Neural cell (in vitro differentiated cells): ENCODE measurements around the gene RGR. TPM values are rescaled to one million over a fixed set of nuclear protein-coding genes. Genes with fewer than 3 reads are reported as not detected.
"Not testable (repeated sequence)": the region's sequence is repeated elsewhere in the genome, so short reads cannot be mapped to it uniquely, and the experiment has no call there.

Experiments
- H2AFZ ChIP-seq: fragments of 200-600, 300-800 bp; sonication (generic), shearing (Covaris generic); 2 replicates; pipeline ENCODE4 v1.6.0; 2014; ENCODE audit warnings: low read depth, mild to moderate bottlenecking, antibody characterized with exemption, low read length, moderate library complexity
- H3F3A ChIP-seq: fragments of 200-600 bp; shearing (Covaris generic); 2 replicates; pipeline ENCODE4 v1.6.1; 2016; ENCODE audit warnings: mild to moderate bottlenecking, moderate library complexity, mixed read lengths, antibody characterized with exemption, low read length; ENCODE audit not compliant: insufficient read depth, poor library complexity, severe bottlenecking
- H3K27ac ChIP-seq: fragments of 200-600, 300-800 bp; sonication (generic), shearing (Covaris generic); 2 replicates; pipeline ENCODE4 v1.5.1; 2014; ENCODE audit warnings: mild to moderate bottlenecking, low read length, moderate library complexity
- H3K27me3 ChIP-seq: fragments of 300-800, 200-600 bp; sonication (generic), shearing (Covaris generic); 2 replicates; pipeline ENCODE4 v1.6.0; 2014; ENCODE audit warnings: mild to moderate bottlenecking, low read depth, low read length, moderate library complexity; ENCODE audit not compliant: insufficient read depth
- H3K36me3 ChIP-seq: fragments of 300-800, 200-600 bp; sonication (generic), shearing (Covaris generic); 2 replicates; pipeline ENCODE4 v1.5.1; 2014; ENCODE audit warnings: mild to moderate bottlenecking, antibody characterized with exemption, low read length, moderate library complexity; ENCODE audit not compliant: insufficient read depth
- H3K4me2 ChIP-seq: fragments of 300-800, 200-600 bp; sonication (generic), shearing (Covaris generic); 2 replicates; pipeline ENCODE4 v1.6.0; 2014; ENCODE audit warnings: mild to moderate bottlenecking, low read length
- H3K4me3 ChIP-seq: fragments of 300-800, 200-600 bp; sonication (generic), shearing (Covaris generic); 2 replicates; pipeline ENCODE4 v1.5.1; 2014; ENCODE audit warnings: mild to moderate bottlenecking, low read length, moderate library complexity
- H3K79me2 ChIP-seq: fragments of 200-600 bp; shearing (Covaris generic); replicated peaks from 2 replicates; pipeline ENCODE4 v1.6.0; 2014; ENCODE audit warnings: mild to moderate bottlenecking, low read length, moderate library complexity; ENCODE audit not compliant: insufficient read depth
- H3K9ac ChIP-seq: fragments of 300-800, 200-600 bp; sonication (generic), shearing (Covaris generic); 2 replicates; pipeline ENCODE4 v1.6.1; 2016; ENCODE audit warnings: mild to moderate bottlenecking, low read length, mixed read lengths
- H3K9me2 ChIP-seq: fragments of 200-600 bp; shearing (Covaris generic); 2 replicates; pipeline ENCODE4 v1.6.1; 2016; ENCODE audit warnings: mild to moderate bottlenecking, low read length, mixed read lengths; ENCODE audit not compliant: insufficient read depth
- H3K9me3 ChIP-seq: fragments of 200-600, 300-800 bp; sonication (generic), shearing (Covaris generic); 2 replicates; pipeline ENCODE4 v1.6.1; 2016; ENCODE audit warnings: mild to moderate bottlenecking, mixed run types, low read length, moderate library complexity, mixed read lengths
- H4K20me1 ChIP-seq: fragments of 200-600 bp; shearing (Covaris generic); 2 replicates; pipeline ENCODE4 v1.6.1; 2016; ENCODE audit warnings: mild to moderate bottlenecking, mixed run types; ENCODE audit not compliant: insufficient read depth
- EZH2 ChIP-seq: fragments of 200-600, 300-800 bp; shearing (Covaris generic), sonication (generic); IDR thresholded peaks from 2 replicates; pipeline ENCODE4 v1.6.1; 2014; ENCODE audit warnings: antibody characterized with exemption, low read length, borderline replicate concordance, mild to moderate bottlenecking; ENCODE audit not compliant: insufficient read depth, poor library complexity, severe bottlenecking
- POLR2AphosphoS5 ChIP-seq: IDR thresholded peaks from 2 replicates; pipeline ENCODE4 v1.6.1; 2012
- RAD21 ChIP-seq: fragments of 450-650 bp; conservative IDR thresholded peaks from 2 replicates; pipeline ENCODE4 v1.6.1; 2014; ENCODE audit warnings: antibody characterized with exemption, mild to moderate bottlenecking, moderate library complexity
- SMC3 ChIP-seq: fragments of 450-650 bp; conservative IDR thresholded peaks from 2 replicates; pipeline ENCODE4 v1.6.1; 2014; ENCODE audit warnings: antibody characterized with exemption, mild to moderate bottlenecking, moderate library complexity; ENCODE audit not compliant: poor library complexity
- TAF1 ChIP-seq: IDR thresholded peaks from 2 replicates; pipeline ENCODE4 v1.6.1; 2012; ENCODE audit warnings: low read depth
- polyA plus RNA-seq: library from polyadenylated mRNA; depleted of rRNA; stranded (reverse); fragments of >200 nt; gene quantifications from 2 replicates; pipeline ENCODE4 v1.2.3, GENCODE V29; 2014
- TF ChIP-seq, protein P1 (sequence below): IDR thresholded peaks from 2 replicates; pipeline ENCODE4 v1.6.1; 2012; ENCODE audit warnings: borderline replicate concordance
- TF ChIP-seq, protein P2 (sequence below): fragments of 450-650 bp; IDR thresholded peaks from 2 replicates; pipeline ENCODE4 v1.5.1; 2014; ENCODE audit warnings: antibody characterized with exemption, mild to moderate bottlenecking, moderate library complexity; ENCODE audit not compliant: poor library complexity, severe bottlenecking

Gene RGR
- polyA plus RNA-seq, 1 donor from 2014 or later = not detected

DNA sequence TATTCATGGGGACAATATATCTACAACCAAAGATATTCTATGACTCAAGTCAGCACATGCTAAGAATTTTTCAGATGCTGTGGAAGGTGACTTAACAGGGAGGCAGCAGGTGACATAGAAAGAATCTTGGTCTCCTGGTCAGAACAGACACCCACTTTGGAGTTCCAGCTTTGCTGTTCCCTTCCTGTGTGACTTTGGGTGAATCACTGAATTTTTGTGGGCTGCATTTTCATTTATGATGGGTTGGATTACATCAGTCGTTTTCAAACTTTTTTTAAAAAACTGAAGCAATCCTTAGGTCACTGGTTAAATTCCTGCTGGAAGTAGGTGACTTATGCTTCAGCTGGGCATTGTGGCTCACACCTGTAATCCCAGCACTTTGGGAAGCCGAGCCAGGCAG lies 24.9 kb downstream of the RGR start:
- TF ChIP-seq, protein P1, sequence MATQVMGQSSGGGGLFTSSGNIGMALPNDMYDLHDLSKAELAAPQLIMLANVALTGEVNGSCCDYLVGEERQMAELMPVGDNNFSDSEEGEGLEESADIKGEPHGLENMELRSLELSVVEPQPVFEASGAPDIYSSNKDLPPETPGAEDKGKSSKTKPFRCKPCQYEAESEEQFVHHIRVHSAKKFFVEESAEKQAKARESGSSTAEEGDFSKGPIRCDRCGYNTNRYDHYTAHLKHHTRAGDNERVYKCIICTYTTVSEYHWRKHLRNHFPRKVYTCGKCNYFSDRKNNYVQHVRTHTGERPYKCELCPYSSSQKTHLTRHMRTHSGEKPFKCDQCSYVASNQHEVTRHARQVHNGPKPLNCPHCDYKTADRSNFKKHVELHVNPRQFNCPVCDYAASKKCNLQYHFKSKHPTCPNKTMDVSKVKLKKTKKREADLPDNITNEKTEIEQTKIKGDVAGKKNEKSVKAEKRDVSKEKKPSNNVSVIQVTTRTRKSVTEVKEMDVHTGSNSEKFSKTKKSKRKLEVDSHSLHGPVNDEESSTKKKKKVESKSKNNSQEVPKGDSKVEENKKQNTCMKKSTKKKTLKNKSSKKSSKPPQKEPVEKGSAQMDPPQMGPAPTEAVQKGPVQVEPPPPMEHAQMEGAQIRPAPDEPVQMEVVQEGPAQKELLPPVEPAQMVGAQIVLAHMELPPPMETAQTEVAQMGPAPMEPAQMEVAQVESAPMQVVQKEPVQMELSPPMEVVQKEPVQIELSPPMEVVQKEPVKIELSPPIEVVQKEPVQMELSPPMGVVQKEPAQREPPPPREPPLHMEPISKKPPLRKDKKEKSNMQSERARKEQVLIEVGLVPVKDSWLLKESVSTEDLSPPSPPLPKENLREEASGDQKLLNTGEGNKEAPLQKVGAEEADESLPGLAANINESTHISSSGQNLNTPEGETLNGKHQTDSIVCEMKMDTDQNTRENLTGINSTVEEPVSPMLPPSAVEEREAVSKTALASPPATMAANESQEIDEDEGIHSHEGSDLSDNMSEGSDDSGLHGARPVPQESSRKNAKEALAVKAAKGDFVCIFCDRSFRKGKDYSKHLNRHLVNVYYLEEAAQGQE = no peak
- TF ChIP-seq EZH2 = no peak
- TF ChIP-seq, protein P2, sequence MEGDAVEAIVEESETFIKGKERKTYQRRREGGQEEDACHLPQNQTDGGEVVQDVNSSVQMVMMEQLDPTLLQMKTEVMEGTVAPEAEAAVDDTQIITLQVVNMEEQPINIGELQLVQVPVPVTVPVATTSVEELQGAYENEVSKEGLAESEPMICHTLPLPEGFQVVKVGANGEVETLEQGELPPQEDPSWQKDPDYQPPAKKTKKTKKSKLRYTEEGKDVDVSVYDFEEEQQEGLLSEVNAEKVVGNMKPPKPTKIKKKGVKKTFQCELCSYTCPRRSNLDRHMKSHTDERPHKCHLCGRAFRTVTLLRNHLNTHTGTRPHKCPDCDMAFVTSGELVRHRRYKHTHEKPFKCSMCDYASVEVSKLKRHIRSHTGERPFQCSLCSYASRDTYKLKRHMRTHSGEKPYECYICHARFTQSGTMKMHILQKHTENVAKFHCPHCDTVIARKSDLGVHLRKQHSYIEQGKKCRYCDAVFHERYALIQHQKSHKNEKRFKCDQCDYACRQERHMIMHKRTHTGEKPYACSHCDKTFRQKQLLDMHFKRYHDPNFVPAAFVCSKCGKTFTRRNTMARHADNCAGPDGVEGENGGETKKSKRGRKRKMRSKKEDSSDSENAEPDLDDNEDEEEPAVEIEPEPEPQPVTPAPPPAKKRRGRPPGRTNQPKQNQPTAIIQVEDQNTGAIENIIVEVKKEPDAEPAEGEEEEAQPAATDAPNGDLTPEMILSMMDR = no peak
- no peak for TF ChIP-seq RAD21
- Histone ChIP-seq H3K79me2 (no peaks in the 10 kb centered on the region), H3K9ac (no peak overlapping the region), H3K27me3 (no peaks in the 10 kb centered on the region), H3K9me3 (no peaks in the 10 kb centered on the region), H4K20me1 (no peaks in the 10 kb centered on the region), H3K36me3 (no peaks in the 10 kb centered on the region), H2AFZ (no peak overlapping the region), H3K9me2 (no peaks in the 10 kb centered on the region), H3K4me2 (no peak overlapping the region), H3F3A (no peaks in the 10 kb centered on the region), H3K4me3 (no peak overlapping the region), H3K27ac (no peak overlapping the region)

DNA sequence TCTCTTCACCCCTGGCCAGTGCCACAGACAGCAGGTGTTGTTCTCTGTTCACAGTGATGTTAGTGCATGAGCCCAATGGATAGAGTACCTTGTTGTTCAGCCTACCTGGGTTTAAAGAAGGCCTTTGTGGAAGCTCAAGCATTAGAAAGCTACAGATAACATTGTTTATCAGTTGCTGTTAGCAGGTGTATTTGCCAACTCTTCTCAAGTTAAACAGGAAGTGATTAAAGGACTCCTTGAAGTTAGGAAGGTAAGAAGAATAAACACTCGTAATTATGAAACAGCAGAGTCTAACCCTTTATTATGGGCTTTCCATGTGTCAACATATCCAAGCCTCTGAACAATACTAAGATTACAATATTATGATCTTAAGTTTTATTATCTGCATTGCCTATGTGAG lies 25.9 kb downstream of the RGR start:
- no peaks in the 10 kb centered on the region for H3F3A ChIP-seq
- H2AFZ ChIP-seq = no peak overlapping the region
- H3K27me3 ChIP-seq = no peaks in the 10 kb centered on the region
- no peaks in the 10 kb centered on the region for H3K79me2 ChIP-seq
- no peaks in the 10 kb centered on the region for H3K9me3 ChIP-seq
- no peaks in the 10 kb centered on the region for H3K36me3 ChIP-seq
- no peak overlapping the region for H3K4me2 ChIP-seq
- no peak overlapping the region for H3K27ac ChIP-seq
- H4K20me1 ChIP-seq = no peaks in the 10 kb centered on the region
- H3K4me3 ChIP-seq = no peak overlapping the region
- TF ChIP-seq TAF1 (no peak), POLR2AphosphoS5 (no peak), SMC3 (no peak), RAD21 (no peak)
- TF ChIP-seq, protein P2 = no peak
- TF ChIP-seq, protein P1 = no peak
- H3K9me2 ChIP-seq = no peaks in the 10 kb centered on the region
- no peak overlapping the region for H3K9ac ChIP-seq

DNA sequence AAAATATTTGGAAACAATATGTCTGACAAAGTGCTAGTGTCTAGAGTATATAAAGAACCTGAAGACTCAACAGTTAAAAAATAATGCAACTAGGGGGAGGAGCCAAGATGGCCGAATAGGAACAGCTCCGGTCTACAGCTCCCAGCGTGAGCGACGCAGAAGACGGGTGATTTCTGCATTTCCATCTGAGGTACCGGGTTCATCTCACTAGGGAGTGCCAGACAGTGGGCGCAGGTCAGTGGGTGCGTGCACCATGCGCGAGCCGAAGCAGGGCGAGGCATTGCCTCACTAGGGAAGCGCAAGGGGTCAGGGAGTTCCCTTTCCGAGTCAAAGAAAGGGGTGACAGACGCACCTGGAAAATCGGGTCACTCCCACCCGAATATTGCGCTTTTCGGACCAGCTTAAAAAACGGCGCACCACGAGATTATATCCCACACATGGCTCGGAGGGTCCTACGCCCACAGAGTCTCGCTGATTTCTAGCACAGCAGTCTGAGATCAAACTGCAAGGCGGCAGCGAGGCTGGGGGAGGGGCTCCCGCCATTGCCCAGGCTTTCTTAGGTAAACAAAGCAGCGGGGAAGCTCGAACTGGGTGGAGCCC lies 35.1 kb downstream of the RGR start:
- H4K20me1 ChIP-seq, H3K36me3 ChIP-seq, H3K9ac ChIP-seq, H3F3A ChIP-seq, H3K27me3 ChIP-seq, H3K4me3 ChIP-seq, H3K9me3 ChIP-seq, H3K9me2 ChIP-seq, H3K79me2 ChIP-seq, H2AFZ ChIP-seq, H3K4me2 ChIP-seq, H3K27ac ChIP-seq: not testable (repeated sequence)
